Epithelial cell of esophagus (primary cell): ENCODE data around the gene SCN5A.

ENCODE experiments used
- DNase-seq: peaks from one replicate; pipeline ENCODE4 v3.0.0; 2010; ENCODE audit warnings: low read depth
- H3K4me3 ChIP-seq: 2 replicates; pipeline ENCODE4 v1.5.1; 2011; ENCODE audit warnings: mild to moderate bottlenecking, low read length, control low read depth
- TF ChIP-seq, protein P1 (sequence below): IDR thresholded peaks from 2 replicates; pipeline ENCODE4 v1.5.1; 2011; ENCODE audit warnings: low read depth, mild to moderate bottlenecking, low read length, control low read depth, inconsistent platforms; ENCODE audit not compliant: insufficient read depth; ENCODE audit errors: missing control alignments

Gene SCN5A

DNA sequence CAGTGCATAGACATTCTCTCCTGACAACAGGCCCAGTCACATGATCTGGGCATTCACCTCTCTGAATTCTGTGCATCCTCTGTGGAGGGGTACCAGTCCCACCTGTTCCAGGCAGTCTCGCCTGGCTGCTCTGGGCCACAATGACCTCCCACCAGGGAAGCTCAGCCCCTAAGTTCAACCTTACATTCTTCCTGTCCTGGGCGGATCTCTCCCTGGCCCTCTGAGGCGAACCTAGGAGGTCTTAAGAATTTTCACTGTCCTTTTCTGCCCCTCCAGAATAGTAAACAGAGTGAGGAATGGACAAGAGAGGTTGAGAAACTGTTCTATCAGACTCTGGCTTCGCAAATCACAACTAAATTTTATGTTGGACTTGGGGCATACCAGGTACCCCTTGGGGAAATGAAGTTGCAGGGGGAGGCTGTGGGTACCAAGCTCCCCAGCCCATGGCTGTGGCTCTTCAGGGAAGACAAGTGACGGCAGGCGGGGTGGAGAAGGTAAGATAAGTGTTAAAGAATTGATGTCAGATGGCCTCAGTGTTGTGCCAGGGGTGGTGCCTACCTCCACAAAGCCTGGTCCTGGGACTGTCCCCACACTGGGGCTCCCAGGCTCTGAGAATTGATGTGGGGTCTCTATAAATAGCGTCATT, 5.3 kb downstream of the SCN5A start:
- DNase-seq, result no peak
- TF ChIP-seq, protein P1, sequence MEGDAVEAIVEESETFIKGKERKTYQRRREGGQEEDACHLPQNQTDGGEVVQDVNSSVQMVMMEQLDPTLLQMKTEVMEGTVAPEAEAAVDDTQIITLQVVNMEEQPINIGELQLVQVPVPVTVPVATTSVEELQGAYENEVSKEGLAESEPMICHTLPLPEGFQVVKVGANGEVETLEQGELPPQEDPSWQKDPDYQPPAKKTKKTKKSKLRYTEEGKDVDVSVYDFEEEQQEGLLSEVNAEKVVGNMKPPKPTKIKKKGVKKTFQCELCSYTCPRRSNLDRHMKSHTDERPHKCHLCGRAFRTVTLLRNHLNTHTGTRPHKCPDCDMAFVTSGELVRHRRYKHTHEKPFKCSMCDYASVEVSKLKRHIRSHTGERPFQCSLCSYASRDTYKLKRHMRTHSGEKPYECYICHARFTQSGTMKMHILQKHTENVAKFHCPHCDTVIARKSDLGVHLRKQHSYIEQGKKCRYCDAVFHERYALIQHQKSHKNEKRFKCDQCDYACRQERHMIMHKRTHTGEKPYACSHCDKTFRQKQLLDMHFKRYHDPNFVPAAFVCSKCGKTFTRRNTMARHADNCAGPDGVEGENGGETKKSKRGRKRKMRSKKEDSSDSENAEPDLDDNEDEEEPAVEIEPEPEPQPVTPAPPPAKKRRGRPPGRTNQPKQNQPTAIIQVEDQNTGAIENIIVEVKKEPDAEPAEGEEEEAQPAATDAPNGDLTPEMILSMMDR, result no peak
- no peak overlapping the region for H3K4me3 ChIP-seq

- DNase-seq, result no peak
- H3K4me3 ChIP-seq, result no peak overlapping the region
- TF ChIP-seq, protein P1, result no peak
These were observed 5.9 kb downstream of the SCN5A start for GRCh38 chr3:38643592-38643991.

GRCh38 chr3:38643090-38643489, 6.4 kb downstream of the SCN5A start:
- TF ChIP-seq, protein P1, result no peak

DNA sequence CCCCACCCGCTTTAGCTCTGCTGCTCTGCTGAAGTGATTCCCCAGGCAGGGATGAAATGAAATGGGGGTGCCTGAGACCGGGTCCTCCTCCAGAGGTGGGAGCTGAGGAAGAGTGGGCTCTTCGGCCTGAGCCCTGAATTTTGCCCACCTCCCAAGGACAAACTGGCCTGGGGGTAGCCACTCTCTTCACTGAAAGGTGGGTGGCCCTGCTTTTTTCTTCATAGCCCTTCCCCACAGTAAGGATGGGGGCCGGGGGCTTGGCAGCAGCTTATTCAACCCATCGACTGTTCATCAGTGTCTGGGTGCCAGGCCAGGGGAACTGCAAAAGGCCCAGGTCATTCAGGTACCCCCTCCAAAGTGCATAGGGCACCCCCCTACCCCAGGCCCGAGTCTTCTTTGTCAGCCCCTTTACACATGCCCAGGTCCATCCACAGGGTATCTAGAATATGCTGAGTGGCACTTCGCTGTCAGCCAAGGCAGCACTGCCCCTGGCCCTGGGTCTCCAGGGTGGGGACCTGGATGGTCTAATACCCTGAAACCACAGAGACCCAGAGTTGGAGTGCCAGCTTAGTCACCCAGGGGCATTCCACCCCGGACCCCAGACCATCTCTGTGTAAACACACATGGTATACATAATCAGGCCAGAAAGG, 7.9 kb downstream of the SCN5A start:
- TF ChIP-seq, protein P1, result no peak
- no peak for DNase-seq
- no peak overlapping the region for H3K4me3 ChIP-seq

More at GRCh38 chr3:38643090-38643489, 6.4 kb downstream of the SCN5A start:
- no peak for DNase-seq
- H3K4me3 ChIP-seq, result no peak overlapping the region

DNA sequence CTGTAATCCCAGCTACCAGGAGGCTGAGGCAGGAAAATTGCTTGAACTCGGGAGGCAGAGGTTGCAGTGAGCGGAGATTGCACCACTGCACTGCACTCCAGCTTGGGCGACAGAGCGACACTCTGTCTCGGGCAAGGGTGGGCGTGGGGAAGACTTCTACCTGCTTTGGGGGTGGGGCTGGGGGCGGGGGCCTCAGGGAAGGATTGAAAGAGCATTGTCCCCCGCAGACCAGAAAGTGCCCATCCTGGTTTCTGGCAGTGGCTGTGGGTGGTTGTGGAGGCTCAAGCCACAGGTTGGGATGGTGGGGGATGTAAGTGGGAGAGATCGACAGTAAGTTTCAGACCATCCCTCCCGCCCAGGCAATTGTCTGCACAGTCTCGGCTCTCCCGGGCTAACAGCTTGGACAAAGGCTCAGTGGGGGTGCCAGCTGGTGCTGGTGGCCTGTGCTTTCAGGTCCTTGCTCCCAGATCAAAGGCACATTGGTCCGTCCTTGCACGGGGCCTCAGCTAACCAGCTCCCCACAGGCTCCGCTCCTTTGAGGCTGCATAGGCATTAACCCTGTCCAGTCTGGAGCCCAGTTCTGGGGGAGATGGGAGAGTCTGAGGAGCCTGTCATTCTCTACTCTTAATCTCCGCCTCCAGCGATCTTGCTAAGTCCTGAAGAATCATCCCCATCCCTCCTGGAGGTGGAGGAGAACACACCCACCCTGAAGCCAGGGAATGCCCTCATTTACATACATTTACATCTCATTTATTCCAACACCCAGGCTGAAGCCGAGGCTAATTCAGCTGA, 8.6 kb downstream of the SCN5A start:
- no peak overlapping the region for H3K4me3 ChIP-seq
- TF ChIP-seq, protein P1, result no peak
- no peak for DNase-seq

DNA sequence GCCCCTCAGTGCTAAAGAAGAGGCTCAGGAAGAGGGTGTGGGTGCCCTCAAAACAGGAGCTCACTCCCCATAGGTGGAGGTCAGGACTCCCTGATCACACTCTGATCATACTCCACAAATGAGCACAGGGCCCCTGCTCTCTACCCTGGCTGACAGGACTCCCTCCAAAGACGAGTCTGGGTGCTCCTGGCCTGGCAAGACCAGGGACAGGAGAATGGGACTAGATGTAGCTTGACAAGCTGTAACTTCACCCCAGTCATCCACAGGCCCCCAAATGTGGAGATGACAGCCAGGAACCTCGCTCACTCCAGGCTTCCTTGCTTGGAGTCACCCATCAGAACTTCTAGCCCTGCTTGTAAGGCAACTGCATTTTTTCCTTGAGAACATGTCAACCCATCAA, 11.1 kb downstream of the SCN5A start:
- H3K4me3 ChIP-seq, result no peak overlapping the region
- no peak for DNase-seq
- TF ChIP-seq, protein P1, result no peak

DNA sequence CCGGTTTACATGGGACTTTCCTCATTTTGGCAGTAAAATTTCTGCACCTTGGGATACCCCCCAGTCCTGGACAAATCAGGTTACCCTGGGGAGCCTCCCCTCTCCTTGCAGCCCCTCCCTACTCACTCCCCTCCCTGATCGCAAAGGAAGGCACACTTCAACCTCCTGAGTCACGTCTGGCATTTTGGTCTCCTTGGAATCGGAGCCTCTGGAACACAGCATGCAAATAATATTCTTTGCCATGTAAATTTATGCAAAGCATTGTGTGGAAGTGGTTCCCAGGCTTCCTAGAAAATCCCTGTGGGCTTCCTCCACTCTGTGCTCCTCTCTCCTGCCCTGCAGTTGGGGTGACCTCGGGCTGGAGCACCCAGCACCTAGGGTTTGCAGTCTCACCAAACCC, 11.6 kb downstream of the SCN5A start:
- H3K4me3 ChIP-seq, result no peak overlapping the region
- DNase-seq, result no peak
- TF ChIP-seq, protein P1, result no peak
